Kidney capillary endothelial cell (primary cell): ENCODE results near the gene WDR74.
"Not testable (repeated sequence)": the region's sequence is repeated elsewhere in the genome, so short reads cannot be mapped to it uniquely, and the experiment has no call there.

Source experiments
- DNase-seq: peaks from one replicate; pipeline ENCODE4 v3.0.0-alpha.2; 2018; ENCODE audit warnings: low spot score

Gene WDR74

DNA sequence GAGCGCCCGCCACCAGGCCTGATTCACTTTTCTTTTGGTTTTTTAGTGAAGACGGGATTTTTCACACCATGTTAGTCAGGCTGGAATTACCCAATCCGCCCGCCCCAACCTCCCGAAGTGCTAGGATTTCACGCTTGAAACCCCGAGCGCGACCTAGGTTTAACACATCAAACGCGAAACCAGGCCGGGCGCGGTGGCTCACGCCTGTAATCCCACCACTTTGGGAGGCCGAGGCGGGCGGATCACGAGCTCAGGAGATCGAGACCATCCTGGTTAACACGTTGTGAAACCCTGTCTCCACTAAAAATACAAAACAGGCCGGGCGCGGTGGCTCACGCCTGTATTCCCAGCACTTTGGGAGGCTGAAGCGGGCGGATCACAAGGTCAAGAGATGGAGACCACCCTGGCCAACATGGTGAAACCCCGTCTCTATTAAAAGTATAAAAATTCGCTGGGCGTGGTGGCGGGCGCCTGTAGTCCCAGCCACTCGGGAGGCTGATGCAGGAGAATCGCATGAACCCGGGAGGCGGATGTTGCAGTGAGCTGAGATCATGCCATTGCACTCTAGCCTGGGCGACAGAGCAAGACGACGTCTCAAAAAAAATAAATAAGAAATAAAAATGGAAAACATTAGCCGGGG, 1.5 kb upstream of the WDR74 start:
- DNase-seq, result not testable (repeated sequence)

DNA sequence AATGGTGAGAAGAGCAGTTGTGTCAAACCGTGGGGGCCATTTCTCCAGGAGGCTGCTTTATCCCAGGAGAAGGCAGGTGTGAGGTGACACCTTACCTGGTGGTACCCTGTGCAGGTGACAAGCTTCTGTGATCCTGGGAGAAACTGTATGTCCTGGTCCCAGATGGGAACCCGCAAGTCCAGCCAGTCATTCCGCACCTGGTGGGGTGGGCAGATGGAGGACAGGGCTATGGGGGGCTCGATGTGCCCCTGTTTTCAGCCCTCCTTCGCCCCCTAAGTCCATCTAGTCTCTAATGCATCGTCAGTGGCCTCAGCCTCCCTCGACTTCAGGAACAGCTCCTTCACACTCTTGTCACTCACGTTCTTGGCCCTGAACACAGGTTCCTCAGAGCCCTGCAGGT, 4.1 kb downstream of the WDR74 start:
- no peak for DNase-seq

DNA sequence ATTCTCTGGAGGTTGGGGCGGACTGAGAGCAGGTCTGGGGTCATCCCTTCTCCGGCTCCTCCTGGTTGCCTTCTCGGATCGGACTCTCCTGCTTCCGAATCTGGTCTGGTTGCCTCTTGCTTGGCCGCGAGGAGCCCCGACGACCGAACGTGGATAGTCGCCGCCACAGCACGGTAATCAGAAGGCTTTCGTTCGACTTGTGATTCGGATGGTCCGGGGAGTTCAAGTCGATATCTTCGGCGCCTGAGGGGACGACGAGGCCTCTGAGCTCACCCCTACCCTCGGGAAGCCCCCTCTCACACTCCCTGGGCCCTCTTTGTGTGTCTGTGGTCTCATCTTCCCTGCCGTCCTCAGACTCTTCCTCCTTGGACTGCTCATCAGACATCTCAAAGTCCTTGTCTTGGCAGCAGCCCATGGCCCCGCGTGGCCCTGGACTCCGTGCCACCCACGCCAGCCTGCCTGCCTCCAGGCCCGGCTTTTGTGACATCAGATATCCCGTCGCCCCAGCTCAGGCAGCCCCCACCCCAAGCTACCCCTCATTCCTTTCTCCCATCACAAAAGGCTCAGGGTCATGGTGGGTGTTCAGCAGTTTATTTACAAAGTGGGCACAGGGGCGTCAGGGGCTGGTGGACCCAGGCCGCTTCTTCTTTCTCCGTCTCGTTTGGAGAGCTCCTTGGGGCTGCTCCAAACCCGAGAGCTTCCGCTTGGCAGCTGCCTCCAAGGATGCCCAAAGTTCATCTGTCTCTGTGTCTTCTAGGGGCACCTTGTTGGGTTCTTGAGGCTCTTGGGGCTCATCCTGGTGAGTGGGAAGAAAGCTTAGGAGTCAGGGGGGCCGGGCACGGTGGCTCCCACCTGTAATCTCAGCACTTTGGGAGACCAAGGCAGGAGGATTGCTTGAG, 6.8 kb downstream of the WDR74 start, which contains the start of gene TEX54:
TEX54 (minus strand) TSS at position 506 of the 899 bp plus-strand sequence.
- DNase-seq, result no peak

DNA sequence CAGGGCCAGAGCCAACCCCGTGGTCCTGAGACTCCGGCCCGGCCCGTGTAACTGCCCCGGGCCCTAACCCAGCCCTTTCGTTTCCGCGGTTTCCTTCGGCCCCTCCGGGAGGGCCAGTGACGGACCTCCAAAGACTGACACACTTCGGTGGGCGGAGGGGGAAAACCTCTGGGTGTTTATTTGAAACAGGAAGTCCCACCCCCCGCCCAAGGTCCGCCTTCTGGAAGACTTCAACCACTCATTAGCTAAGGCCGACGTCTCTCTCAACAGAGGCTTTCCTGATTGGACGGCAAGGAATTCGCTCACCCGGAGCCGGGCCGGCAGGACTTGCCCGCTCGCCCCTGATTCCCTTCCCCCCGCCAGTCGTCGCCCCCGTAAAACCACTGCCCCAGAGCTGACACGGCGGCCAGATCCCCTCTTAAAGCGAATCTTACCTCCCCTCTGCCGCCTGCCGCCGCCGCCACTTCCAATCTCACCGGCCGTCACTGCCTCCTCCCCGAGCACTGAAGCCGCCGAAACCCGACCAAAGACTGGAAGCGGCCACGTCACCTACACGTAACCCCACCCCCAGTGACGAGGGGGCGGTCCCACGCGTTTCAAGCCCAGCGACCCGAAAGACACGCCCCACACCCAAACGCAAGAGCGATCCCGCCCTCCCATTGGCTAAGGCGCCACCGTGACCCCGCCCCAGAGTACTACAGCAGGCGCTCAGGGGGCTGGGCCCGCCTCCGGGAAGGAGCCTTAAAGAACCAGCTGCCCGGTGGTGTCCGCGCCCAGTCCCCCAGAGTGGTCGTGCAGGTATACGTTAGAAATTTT, 7.7 kb downstream of the WDR74 start, which contains the start of gene STX5:
STX5 (minus strand) TSS at position 532 of the 816 bp plus-strand sequence. CDS start 808 bp downstream, outside the sequence.
- DNase-seq, result peak; percentile 98

DNA sequence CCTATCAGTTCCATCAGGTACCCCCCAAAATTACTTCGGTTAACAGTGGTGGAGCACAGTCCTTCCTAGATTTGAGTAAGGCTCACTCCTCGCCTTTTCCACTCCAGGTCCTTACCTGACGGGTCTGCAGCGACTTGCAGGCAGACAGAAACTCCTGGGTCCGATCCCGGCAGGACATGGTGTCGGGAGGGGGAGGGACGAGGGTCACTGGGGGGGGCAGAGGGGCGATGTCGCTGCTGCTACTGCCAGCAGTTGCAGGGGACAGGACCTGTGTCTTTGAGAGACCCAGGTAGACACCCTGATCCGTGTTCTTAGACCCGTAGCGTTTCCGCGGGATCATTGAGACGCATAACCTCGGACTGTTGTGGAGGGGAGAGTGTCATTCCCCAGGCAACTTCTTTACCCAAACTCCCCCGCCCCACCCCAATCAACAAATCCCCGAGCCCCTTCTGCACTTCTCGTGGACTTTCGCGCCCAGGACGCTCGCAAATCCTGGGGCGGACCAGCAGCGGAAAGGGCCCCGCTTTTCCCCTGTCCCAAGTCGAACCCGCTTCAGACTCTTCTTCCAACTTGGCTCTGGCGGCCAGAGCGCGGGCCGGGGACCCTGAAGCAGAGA, 8.4 kb downstream of the WDR74 start:
- DNase-seq, result no peak

DNA sequence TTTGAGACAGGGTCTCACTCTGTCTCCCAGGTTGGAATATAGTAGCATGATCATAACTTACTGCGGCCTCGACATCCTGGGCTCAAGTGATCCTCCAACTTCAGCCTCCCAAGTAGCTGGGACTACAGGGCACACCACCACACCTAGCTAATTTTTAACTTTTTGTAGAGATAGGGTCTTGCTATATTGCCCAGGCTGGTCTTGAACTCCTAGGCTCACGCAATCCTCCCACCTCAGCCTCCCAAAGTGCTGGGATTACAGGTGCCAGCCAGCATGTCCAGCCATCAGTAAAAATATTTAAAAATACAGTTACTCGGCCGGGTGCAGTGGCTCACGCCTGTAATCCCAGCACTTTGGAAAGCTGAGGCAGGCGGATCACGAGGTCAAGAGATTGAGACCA, 11.3 kb downstream of the WDR74 start:
- not testable (repeated sequence) for DNase-seq

DNA sequence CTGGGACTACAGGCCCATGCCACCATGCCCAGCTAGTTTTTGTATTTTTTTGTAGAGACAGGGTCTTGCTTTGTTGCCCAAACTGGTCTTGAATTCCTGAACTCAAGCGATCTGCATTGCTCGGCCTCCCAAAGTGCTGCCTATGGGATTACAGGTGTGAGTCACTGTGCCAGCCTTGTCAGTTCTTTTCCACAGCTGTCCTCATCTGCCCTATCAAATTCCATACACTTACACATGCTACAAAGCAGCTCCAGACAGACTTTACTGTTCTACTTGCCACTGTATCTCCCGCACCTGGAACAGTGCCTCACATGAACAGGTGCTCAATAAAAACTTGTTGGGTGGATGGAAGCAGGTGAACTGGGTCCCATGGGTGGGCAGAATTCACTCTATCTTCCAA, 15.7 kb downstream of the WDR74 start:
- DNase-seq, result no peak

DNA sequence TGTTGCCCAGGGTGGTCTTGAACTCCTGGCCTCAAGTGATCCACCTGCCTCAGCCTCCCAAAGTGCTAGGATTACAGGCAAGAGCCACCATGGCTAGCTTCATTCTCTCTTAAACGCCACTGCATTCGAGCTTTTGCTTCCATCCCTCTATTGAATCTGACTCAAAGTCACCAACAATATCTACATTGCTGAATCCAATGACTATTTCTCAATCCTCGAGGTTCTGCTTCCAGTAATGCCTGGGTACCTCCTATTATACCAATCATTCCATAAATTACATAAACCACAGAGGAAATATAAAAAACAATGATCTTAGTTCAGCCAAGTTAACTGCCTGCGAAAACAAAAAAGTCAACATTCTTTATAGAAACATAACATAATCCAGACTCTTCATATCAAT, 22.3 kb downstream of the WDR74 start:
- DNase-seq, result no peak

DNA sequence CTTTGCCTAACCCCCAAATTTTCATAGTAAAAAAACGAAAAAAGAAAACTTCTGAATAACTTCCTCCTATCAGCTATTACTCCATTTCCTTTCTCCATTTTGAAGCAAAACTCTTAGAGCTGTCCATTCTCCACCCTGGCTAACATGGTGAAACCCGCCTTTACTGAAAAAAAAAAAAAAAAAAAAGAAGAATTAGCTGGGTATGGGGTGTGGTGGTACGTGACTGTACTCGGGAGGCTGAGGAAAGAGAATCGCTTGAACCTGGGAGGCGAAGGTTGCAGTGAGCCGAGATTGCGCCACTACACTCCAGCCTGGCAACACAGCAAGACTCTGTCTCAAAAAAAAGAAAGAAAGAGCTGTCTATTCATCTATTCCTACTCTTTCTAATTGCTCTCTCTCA, 22.8 kb downstream of the WDR74 start:
- no peak for DNase-seq

DNA sequence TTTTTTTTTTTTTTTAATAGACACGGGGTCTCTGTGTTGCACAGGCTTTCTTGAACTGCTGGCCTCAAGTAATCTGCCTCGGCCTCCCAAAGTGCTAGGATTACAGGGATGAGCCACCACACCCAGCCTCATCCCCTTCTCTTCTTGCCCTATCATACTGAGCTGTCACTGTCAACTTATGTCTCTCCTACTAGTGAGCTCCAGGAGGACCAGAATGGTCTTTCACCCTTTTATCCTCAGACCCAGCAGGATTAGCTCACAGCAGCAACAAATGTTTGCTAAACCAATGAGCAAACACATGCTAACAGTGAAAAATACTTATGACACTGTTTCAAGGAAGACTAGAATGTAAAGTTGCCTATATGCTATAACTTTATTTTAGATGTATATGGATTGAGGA, 27.7 kb downstream of the WDR74 start:
- no peak for DNase-seq

DNA sequence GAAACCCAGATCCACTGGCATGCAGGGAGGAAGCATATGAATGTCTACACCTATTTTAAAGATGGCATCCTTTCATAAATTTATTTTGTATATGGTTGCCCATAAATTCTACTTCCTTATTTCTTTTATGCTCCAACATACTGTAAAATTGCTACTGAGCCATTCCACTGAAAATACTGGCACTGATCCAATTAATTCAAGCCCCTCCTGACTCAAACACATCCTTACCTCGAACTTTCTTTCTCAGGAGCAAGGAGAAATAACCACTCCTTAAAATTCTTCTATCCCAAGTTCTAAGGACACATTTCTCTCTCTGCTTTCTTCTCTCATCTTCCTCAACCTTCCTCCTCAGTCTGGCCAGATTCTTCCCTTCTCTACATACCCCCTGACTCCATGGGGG, 28.6 kb downstream of the WDR74 start:
- no peak for DNase-seq

DNA sequence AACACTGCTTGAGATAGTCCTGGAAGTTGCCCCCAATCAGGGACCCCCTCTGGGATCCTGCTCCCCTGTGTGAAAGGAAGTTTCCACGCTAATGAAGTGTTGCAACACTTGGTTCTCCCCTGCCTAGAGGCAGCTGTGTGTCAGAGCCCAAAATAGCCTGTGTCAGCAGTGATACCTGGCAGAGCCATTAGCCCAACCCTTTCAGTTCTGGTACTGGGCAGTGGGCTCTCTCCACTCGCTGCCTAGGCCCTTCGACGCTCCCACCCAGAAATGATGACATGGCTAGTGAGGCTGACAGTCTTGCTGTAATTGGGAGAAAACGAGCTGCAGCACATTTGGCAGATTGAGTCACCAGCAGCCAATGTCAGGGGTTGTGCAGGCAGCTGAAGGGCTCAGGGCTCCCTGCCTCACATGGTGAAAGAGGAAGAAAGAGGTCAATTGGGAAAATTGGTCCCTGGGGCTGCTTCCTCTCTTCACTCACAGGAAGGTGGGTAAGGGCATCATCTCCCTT, 32.7 kb downstream of the WDR74 start:
- no peak for DNase-seq

DNA sequence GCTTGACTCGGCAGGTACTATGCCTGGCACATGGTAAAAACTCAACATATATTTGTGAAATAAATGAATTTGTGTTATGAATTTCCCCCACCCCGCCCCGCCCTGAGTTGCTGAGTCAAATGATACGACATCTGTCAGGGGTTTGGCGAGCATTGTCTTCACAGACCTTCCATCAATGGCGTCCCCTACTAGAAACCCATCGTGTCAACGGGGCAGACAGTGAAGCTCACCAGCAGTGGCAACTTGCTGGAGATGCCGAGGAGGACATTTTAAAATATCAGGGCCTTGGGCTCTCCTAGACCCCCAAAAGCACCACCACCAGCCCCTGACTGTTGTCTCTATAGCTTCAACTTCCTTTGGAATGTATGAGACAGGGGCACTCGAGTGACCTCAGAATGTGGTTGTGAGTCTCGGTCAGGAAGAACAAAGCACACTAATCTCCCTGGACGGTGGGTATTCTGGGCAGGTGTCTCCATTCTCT, 33.4 kb downstream of the WDR74 start:
- no peak for DNase-seq

DNA sequence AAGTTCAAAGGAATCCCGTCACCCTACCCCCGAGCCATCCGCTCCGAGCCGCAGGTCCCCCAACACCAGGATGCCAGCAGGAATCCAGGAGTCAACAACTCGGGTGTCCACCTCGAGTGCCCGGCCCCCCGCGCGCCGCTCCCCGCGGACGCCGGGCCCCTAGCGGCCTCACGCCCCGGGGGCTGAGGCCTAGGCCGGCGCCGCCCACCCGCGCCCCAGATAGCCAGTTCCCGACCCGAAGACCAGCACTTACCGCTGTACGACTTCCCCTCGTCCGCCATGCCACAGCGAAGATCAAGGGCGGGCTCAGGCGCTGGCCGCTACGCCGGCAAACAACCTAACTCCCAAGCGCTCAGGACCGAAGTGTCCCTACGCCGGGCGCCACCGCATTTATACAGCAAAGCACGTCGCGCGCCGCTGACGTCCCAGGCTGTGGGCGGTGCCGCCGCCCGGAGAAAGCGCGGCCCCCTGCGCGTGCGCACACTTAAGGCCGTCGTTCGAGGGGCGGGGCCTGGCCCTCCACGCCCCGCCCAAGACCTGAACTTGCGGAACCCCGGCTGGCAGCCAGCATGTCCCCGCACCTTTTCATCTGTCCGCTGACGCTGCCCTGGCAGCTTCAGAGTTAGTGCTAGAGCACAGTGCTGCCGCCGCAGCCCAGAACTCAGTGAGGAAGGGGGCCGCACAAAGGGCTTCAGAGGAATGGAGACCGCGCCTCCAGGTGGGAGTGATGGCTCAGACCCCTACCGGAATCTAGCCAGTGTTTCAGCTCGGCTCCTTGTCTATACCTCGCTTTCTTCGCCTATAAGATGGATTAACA, 34.1 kb downstream of the WDR74 start, which contains the start of gene NXF1:
NXF1 (minus strand) TSS at position 365 of the 817 bp plus-strand sequence; CDS start at position 281, 84 bp downstream.
- peak; percentile 95 for DNase-seq

DNA sequence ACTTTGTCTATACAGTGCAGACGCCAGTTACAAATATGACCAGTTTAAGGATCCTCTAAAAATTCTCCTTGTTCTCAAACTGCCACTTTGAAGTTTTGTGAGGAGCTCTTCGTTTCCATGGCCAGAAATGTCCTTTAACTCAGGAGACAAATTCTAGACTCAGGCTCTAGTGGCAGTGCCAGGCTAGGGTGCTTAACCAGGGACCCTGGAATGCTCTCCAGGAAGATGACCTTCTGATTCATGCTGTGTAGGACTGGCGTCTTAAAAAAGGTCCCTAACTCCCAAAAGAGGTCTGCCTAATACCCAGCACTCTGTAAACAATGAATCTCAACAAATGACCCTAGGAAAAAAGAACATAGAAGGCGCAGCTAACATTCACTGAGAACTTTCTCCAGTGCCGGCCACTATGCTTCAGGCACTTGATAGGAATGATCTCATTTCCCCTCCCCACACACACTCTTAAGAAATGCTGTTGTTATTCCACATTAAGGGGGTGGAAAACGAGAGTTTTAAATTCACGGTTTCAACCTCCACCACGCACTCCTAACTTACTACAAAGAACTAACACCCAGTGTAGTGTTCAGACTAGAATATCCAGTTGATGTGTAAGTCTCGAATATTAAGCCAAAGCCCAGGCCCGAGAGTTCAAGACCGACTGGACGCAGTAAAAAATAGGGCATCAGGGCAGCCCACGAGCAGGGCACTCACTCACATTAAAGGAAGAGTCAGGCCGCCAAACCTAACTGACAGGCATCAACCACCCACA, 34.9 kb downstream of the WDR74 start:
- DNase-seq, result peak; percentile 48

DNA sequence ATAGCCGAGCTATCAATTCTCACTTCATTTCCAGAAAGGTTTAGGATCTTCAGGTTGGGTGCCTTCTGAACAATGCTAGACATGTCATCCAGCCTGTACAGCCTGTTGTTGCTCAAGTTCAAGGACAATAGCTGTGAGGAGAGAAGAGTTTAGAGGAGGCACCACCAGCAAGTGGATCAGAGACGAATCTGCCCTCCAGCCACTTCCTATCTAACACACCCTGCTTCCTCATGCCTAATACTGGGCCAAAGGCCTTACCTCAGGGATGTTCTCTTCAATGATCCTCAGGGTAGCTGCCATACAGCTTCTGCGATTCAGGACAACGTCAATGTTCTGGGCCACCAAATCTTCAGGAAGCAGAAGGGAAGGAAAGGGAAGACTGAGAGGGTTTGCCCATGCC, 38.3 kb downstream of the WDR74 start:
- DNase-seq, result no peak

DNA sequence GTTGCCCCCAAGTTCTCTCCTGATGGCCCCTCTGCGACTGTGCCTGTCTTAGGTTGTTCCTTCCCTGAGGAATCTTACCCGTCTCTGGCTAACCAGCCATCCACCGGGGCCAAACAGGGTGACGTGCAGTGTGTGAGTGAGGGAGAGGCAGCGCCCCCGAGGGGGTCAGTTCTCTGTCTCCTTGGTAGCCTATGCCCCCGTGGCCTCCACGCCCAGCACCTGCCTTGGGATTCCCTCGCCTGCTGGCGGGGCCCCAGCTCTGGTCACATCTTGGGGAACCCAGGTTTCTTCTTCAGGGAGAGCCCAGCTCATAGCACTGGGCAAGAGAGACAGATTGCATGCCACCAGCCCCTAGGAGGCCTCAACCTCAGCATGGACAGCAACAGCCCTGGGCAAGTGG, 39.9 kb downstream of the WDR74 start:
- no peak for DNase-seq

DNA sequence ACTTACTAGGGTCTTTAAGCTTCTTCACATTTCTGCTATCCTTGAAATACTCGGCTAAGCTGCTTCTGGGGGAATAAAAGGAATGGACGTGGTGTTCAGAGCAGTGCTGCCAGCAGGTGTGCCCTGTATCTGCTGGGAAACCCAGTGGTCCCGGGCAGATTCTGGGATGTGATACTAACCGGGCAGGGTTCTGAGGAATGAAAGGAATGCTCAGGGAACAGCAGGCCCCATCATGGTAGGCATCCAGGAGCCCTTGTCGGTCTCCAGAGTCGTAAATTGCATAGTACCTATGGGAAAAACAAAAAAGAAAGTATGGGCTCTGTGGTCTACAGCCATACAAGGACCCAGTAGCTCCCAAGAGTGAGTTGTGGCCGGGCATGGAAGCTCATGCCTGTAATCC, 43.1 kb downstream of the WDR74 start:
- DNase-seq, result no peak

DNA sequence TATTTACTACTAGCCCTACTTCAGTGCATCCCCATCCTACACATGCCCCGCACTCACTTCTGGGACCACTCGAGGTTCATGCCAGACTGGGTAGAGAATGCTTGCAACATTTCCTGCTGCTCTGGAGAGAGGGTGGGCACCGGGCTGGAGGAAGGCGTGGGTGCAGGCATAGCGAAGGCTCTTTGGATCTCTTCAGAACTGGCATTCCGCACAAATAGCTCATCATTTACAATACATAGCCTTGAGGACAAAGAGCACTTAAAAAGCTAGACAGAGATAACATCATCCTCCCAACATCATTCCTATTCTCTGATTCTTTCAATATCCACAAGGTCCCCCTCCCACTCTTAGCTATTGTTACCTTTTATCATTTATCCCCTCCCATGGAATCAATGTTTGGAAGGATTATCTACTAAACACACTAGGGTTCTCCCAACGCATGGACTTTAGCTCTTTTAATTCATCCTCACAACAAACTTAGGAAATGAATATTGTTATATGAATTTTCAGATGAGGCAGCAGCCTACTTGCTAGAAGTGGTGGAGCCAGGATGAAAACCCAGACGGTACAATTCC, 45.1 kb downstream of the WDR74 start:
- no peak for DNase-seq

DNA sequence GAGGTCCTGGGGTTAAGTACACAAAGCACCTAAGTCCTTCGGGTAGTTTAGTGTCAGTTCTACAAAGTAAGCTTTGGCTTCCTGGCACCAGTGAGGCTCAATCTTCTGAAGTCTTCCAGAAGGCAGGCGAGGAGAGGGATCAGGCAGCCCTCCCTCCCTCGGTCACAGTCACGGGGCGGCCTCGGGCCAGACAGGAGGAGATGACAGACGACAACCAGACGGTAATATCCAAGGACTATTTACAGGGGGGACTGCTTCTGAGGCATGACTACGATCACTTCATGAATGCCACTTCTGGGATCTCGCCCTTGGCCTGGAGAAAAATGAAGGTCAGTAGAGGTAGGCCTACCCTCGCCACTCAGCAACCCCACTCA, 47.2 kb downstream of the WDR74 start:
- DNase-seq, result peak; percentile 75
